Measurements from ENCODE around the gene ZCCHC7. TPM values are rescaled to one million over a fixed set of nuclear protein-coding genes. Genes with fewer than 3 reads are reported as not detected.
"Not testable (repeated sequence)": the region's sequence is repeated elsewhere in the genome, so short reads cannot be mapped to it uniquely, and the experiment has no call there.

The ZCCHC7 gene
- total RNA-seq, 1 experiment from 2014 or later: 12.4 TPM

DNA sequence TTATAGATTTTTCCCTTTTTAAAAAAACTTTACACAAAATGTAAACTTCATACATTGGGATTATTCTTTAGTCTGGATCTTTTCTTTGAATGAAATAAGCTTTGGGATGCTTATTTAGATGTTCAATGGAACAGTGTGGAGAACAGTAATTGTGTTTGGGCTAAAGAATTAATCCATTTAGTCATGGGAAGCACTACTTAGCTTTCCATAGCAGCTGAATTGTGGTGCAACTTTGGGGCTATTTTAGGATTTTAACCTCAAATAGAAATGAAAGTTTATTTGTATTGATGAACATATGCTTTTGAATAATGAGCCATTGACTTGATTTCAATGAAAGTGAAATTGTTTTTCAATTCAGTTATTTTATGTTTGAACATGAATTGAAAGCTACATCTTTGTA lies 72.4 kb downstream of the ZCCHC7 start:
- H3K4me1 ChIP-seq (replicated peaks): peaks cover 9% of the 10 kb centered on the region
- no peak overlapping the region for H3K27ac ChIP-seq
- H3K9me3 ChIP-seq (replicated peaks): no peaks in the 10 kb centered on the region
- DNase-seq (ENCODE audit: low read depth in 1 of 2, low spot score in 2 of 2): no peak
- no peaks in the 10 kb centered on the region for H3K36me3 ChIP-seq
- H3K27me3 ChIP-seq (replicated peaks): no peaks in the 10 kb centered on the region
- no peak overlapping the region for H3K4me3 ChIP-seq

DNA sequence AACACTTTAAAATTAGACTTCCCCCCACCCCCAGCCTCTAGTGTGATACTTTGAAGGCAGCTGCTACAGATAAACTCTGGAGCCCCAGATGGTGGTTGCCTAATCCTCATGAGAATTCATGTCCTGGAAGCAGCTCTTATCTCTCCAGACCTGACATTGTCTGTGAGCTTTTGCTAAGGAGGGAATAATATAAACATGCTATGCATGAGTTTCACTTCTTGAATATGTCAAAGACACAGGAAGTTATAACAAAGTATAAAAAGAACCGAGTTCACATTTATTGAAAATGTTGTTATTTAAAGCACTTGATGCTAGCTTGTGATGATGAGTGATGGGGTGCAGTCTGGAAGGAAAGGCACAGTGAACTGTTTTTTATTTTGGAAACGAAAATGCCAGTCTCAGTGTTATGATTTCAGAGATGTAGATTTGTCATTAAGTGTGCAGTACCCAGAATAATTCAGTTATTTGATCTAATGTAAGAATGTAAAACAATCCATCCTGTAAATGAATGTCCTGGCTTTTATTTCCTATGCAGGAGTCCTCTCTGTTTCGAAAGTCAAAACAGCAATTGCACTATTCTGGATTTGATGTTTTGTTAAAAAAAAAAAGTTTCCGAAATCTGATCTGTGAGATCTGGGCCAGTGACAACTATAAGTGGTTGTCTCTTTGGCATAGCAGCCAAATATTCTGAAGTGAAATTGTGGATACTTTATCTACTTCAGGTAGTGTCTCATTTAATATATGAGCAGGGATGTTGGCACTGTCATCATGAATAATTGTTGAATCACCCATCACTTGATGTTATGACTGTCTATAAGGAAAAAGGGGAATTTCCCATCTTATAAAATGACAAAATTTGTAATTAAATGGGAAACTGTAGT lies 77.0 kb downstream of the ZCCHC7 start:
- Histone ChIP-seq H3K27ac (no peak overlapping the region), H3K4me1 (replicated peaks) (peaks cover 20% of the 10 kb centered on the region), H3K9me3 (replicated peaks) (no peaks in the 10 kb centered on the region), H3K27me3 (replicated peaks) (no peaks in the 10 kb centered on the region), H3K4me3 (no peak overlapping the region), H3K36me3 (no peaks in the 10 kb centered on the region)
- no peak for DNase-seq (ENCODE audit: low read depth in 1 of 2, low spot score in 2 of 2)

DNA sequence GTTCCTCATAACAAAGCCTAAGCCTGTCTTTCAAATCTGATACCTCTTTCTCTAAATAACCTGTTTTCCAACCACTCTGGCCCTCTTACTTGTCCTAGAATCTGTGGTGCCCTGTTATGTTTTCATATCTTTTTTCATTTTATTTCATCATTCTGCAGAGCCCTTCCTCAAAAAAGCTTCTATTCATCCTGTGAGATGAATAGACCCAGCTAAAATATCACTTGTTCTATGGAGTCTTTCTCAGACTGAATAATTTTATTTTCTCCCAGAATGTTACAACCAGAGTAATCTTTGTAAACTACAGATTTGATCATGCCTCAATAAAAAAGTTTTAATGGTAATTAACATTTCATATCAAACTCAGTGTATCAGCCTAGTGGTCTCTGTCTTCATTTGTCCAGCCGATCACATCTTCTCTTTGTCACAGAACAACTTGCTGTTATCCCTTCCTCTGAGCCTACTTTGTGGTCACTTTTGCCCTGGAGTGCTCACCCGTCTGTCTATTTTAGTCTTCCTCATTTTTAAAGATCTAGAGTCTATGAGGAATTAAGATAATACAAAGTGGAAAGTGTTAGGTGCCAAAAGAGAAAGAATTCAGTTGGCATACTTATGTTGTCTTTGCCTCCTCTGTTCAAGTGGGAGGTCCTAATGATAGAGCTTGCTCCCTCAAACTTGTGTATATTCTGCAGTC lies 77.8 kb downstream of the ZCCHC7 start:
- Histone ChIP-seq H3K27me3 (replicated peaks) (no peaks in the 10 kb centered on the region), H3K36me3 (no peaks in the 10 kb centered on the region), H3K4me1 (replicated peaks) (peaks cover 20% of the 10 kb centered on the region), H3K27ac (no peak overlapping the region), H3K4me3 (no peak overlapping the region), H3K9me3 (replicated peaks) (no peaks in the 10 kb centered on the region)
- DNase-seq (ENCODE audit: low read depth in 1 of 2, low spot score in 2 of 2): no peak

- no peak overlapping the region for H3K27ac ChIP-seq
- H3K9me3 ChIP-seq (replicated peaks): no peaks in the 10 kb centered on the region
- DNase-seq (ENCODE audit: low read depth in 1 of 2, low spot score in 2 of 2): no peak
- H3K4me3 ChIP-seq: no peak overlapping the region
- no peaks in the 10 kb centered on the region for H3K36me3 ChIP-seq
- H3K4me1 ChIP-seq (replicated peaks): peaks cover 20% of the 10 kb centered on the region
- no peaks in the 10 kb centered on the region for H3K27me3 ChIP-seq (replicated peaks)
These were observed 78.5 kb downstream of the ZCCHC7 start for GRCh38 chr9:37198831-37199230.

DNA sequence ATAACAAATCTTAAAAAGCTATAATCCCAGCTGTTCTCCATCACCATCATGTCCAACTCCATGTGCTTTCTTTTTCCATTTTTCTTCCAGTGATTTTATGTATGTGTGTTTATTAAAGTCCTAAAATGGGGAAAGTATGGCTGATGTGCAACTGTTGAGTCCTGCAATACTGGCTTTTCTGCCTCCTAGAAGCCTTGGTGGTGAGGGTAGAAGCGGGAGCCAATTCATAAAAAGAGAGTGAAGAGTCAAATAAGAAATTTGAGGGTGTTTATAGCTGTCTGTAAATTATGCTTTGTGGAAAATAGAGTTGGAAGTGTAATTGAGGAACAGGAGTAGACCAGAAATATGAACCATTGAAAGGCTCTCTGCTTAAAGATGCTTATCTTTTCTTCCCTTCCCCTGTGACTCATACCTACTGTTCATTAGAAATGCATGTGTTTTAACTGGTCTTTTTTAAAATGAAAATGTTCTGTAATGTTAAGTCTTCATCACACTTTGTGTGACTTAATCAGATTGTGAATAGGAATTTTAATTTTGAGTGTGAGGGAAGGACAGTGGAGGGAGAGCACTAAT lies 80.1 kb downstream of the ZCCHC7 start:
- no peaks in the 10 kb centered on the region for H3K9me3 ChIP-seq (replicated peaks)
- no peaks in the 10 kb centered on the region for H3K27me3 ChIP-seq (replicated peaks)
- peaks cover 20% of the 10 kb centered on the region for H3K4me1 ChIP-seq (replicated peaks)
- no peak overlapping the region for H3K4me3 ChIP-seq
- H3K36me3 ChIP-seq: no peaks in the 10 kb centered on the region
- H3K27ac ChIP-seq: no peak overlapping the region
- peak in 1 of 2 experiments; percentile 10 for DNase-seq (ENCODE audit: low read depth in 1 of 2, low spot score in 2 of 2)

- DNase-seq (ENCODE audit: low read depth in 1 of 2, low spot score in 2 of 2): no peak
- H3K27ac ChIP-seq: no peak overlapping the region
- no peak overlapping the region for H3K4me3 ChIP-seq
- H3K4me1 ChIP-seq (replicated peaks): peaks cover 20% of the 10 kb centered on the region
- no peaks in the 10 kb centered on the region for H3K36me3 ChIP-seq
- no peaks in the 10 kb centered on the region for H3K27me3 ChIP-seq (replicated peaks)
- H3K9me3 ChIP-seq (replicated peaks): no peaks in the 10 kb centered on the region
These were observed 81.2 kb downstream of the ZCCHC7 start for GRCh38 chr9:37201581-37201980.

DNA sequence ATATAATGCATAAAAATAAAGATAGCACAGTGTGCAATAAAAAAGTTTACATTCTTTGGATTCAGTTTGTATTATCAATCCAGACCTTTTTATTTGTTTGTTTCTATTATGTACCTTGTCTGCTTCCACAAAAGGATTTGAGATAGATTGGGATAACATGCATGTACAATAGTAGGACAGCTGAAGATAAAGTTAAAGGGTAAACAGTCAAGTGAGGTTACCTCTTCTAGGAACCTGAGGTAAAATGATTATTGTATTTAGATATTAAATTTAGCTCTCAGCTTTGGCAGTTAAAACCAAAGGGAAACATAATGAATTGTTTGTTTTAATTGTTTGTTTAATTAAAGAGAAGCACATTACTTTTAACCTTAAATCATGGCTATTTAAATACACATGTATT lies 81.7 kb downstream of the ZCCHC7 start:
- Histone ChIP-seq H3K9me3 (replicated peaks) (no peaks in the 10 kb centered on the region), H3K36me3 (no peaks in the 10 kb centered on the region), H3K4me1 (replicated peaks) (peaks cover 18% of the 10 kb centered on the region), H3K27me3 (replicated peaks) (no peaks in the 10 kb centered on the region), H3K4me3 (no peak overlapping the region), H3K27ac (no peak overlapping the region)
- no peak for DNase-seq (ENCODE audit: low read depth in 1 of 2, low spot score in 2 of 2)

GRCh38 chr9:37203456-37203855 lies 83.1 kb downstream of the ZCCHC7 start:
- not testable (repeated sequence) for H3K9me3 ChIP-seq (replicated peaks); H3K27me3 ChIP-seq (replicated peaks); H3K36me3 ChIP-seq; H3K4me3 ChIP-seq; DNase-seq (ENCODE audit: low read depth in 1 of 2, low spot score in 2 of 2); H3K27ac ChIP-seq
- peaks cover 11% of the 10 kb centered on the region for H3K4me1 ChIP-seq (replicated peaks)

DNA sequence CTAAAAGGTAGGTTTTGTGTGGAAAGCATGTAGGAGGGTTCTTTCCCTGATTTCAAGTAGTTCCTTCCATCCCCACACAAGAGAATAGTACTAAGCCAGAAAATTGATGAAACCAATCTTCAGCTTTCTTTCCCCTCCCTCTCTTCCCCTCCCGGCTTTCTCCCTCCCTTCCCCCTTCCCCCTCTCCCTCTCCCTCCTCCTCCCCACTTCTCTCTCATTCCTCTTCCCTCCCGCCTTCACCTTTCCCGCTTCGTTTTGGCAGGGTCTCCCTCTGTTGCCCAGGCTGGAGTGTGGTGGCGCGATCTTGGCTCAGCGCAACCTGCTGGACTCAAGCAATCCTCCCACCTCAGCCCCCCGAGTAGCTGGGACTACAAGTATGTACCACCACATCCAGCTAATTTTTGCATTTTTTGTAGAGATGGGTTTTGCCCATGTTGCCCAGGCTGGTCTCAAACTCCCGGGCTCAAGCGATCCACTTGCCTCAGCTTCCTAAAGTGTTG lies 85.8 kb downstream of the ZCCHC7 start:
- Histone ChIP-seq H3K4me3 (no peak overlapping the region), H3K9me3 (replicated peaks) (no peaks in the 10 kb centered on the region), H3K27me3 (replicated peaks) (no peaks in the 10 kb centered on the region), H3K27ac (no peak overlapping the region), H3K4me1 (replicated peaks) (peaks cover under 1% of the 10 kb centered on the region; the same call in 1 of the 2 replicates), H3K36me3 (no peaks in the 10 kb centered on the region)
- DNase-seq (ENCODE audit: low read depth in 1 of 2, low spot score in 2 of 2): no peak

- DNase-seq (ENCODE audit: low read depth in 1 of 2, low spot score in 2 of 2): no peak
- no peaks in the 10 kb centered on the region for H3K9me3 ChIP-seq (replicated peaks)
- H3K27me3 ChIP-seq (replicated peaks): no peaks in the 10 kb centered on the region
- H3K36me3 ChIP-seq: no peaks in the 10 kb centered on the region
- H3K4me3 ChIP-seq: no peak overlapping the region
- H3K4me1 ChIP-seq (replicated peaks): no peaks in the 10 kb centered on the region
- H3K27ac ChIP-seq: no peak overlapping the region
These were observed 89.3 kb downstream of the ZCCHC7 start for GRCh38 chr9:37209431-37210386.

GRCh38 chr9:37210737-37211523 lies 90.6 kb downstream of the ZCCHC7 start:
- Histone ChIP-seq H3K4me1 (replicated peaks) (no peaks in the 10 kb centered on the region), H3K27me3 (replicated peaks) (no peaks in the 10 kb centered on the region), H3K27ac (no peak overlapping the region), H3K36me3 (no peaks in the 10 kb centered on the region), H3K9me3 (replicated peaks) (no peaks in the 10 kb centered on the region), H3K4me3 (no peak overlapping the region)
- DNase-seq (ENCODE audit: low read depth in 1 of 2, low spot score in 2 of 2): no peak

DNA sequence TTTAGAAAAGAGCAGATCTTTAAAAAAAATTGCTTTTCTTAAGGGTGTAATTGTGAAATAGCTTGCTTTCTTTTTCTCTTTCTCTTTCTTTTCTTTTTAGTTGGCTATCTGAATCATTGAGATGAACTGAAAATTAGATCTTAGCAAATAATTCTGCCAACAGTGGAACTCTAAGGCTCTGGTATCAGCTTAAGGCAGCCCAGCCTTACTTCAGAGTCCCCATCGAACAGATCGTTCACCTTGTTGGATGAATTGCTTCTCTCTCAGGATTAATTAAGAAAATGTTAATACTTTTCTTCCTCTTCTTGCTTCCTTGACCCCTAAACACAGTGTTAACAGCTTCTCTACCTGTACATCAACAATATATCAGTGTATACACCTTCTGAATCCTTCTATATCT lies 92.1 kb downstream of the ZCCHC7 start:
- no peak for DNase-seq (ENCODE audit: low read depth in 1 of 2, low spot score in 2 of 2)
- Histone ChIP-seq H3K4me1 (replicated peaks) (no peaks in the 10 kb centered on the region), H3K4me3 (no peak overlapping the region), H3K27ac (no peak overlapping the region), H3K9me3 (replicated peaks) (no peaks in the 10 kb centered on the region), H3K27me3 (replicated peaks) (no peaks in the 10 kb centered on the region), H3K36me3 (no peaks in the 10 kb centered on the region)
